Body of pancreas (tissue), 4 donors: ENCODE data around the gene PLA2G4B.

Source experiments
- POLR2A ChIP-seq, 3 donors: fragments of 450-650 bp; IDR thresholded peaks; one replicate each; pipeline ENCODE4 v1.6.1; 2016; ENCODE audit warnings: antibody characterized with exemption in 3 of 3, mild to moderate bottlenecking in 2 of 3
- TF ChIP-seq, protein P1 (sequence below), 7 experiments: fragments of 450-650 bp in 4 of 7; fragments of 200-600 bp in 3 of 7; sonication (generic) in 3 of 7; IDR thresholded peaks; one replicate each; pipeline ENCODE4 v1.5.1; 2016 to 2019; ENCODE audit warnings: antibody characterized with exemption in 7 of 7

DNA sequence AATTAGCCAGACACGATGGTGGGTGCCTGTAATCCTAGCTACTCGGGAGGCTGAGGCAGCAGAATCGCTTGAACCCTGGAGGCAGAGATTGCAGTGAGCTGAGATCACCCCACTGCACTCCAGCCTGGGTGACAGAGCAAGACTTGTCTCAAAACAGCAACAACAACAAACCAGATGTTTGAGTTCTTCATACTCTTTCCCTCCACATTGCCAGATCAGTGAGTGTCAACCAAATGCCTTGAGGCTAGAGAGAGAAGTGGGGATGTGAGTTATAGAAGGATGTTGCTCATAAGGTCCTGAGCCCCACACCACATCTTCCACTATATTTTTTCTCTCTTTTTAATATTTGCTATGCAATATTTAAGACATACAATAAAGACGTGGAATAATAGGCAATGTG lies 44.6 kb upstream of the PLA2G4B start:
- no peak for TF ChIP-seq POLR2A (IDR thresholded peaks at IDR 0.05)
- TF ChIP-seq, protein P1, sequence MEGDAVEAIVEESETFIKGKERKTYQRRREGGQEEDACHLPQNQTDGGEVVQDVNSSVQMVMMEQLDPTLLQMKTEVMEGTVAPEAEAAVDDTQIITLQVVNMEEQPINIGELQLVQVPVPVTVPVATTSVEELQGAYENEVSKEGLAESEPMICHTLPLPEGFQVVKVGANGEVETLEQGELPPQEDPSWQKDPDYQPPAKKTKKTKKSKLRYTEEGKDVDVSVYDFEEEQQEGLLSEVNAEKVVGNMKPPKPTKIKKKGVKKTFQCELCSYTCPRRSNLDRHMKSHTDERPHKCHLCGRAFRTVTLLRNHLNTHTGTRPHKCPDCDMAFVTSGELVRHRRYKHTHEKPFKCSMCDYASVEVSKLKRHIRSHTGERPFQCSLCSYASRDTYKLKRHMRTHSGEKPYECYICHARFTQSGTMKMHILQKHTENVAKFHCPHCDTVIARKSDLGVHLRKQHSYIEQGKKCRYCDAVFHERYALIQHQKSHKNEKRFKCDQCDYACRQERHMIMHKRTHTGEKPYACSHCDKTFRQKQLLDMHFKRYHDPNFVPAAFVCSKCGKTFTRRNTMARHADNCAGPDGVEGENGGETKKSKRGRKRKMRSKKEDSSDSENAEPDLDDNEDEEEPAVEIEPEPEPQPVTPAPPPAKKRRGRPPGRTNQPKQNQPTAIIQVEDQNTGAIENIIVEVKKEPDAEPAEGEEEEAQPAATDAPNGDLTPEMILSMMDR (IDR thresholded peaks at IDR 0.05), result no peak
